Stomach (tissue), 19 donors: ENCODE data around the gene HAUS5. TPM values are rescaled to one million over a fixed set of nuclear protein-coding genes. Genes with fewer than 3 reads are reported as not detected.

Experiments used
- DNase-seq, 2 donors: peaks; one replicate each; pipeline versions ENCODE4 v3.0.0 to v3.0.0-alpha.2; 2013 to 2019
- H3K27ac ChIP-seq, 5 donors: fragments of 200-600 bp in 4 of 5; sonication (generic) in 4 of 5; one replicate each; pipeline ENCODE4 v1.5.1; 2013 to 2019; ENCODE audit warnings: mild to moderate bottlenecking in 1 of 5, moderate library complexity in 1 of 5
- H3K27me3 ChIP-seq, 3 donors: fragments of 200-600 bp; sonication (generic); one replicate each; pipeline ENCODE4 v1.5.1; 2017 to 2019; ENCODE audit warnings: mixed run types in 1 of 3
- H3K36me3 ChIP-seq, 4 donors: fragments of 200-600 bp; sonication (generic); 1 replicate in 3 of 4; 2 replicates in 1 of 4; pipeline ENCODE4 v1.5.1; 2016 to 2019
- H3K4me1 ChIP-seq, 4 donors: fragments of 200-600 bp; sonication (generic); one replicate each; pipeline ENCODE4 v1.5.1; 2016 to 2019
- H3K4me3 ChIP-seq, 4 donors: fragments of 200-600 bp; sonication (generic) in 3 of 4; one replicate each; pipeline ENCODE4 v1.5.1; 2016 to 2019; ENCODE audit warnings: mild to moderate bottlenecking in 1 of 4
- H3K9me3 ChIP-seq, 4 donors: fragments of 200-600 bp; sonication (generic); one replicate each; pipeline ENCODE4 v1.5.1; 2016 to 2019
- CTCF ChIP-seq, 7 experiments: fragments of 450-650 bp in 4 of 7; fragments of 200-600 bp in 3 of 7; sonication (generic) in 3 of 7; IDR thresholded peaks; one replicate each; pipeline ENCODE4 v1.5.1; 2016 to 2019; ENCODE audit warnings: antibody characterized with exemption in 7 of 7, control low read depth in 2 of 7, mild to moderate bottlenecking in 1 of 7
- EP300 ChIP-seq: sonication (generic); formaldehyde crosslinking; IDR thresholded peaks from one replicate; pipeline ENCODE4 v1.6.1; 2017; ENCODE audit warnings: antibody characterized with exemption
- POLR2A ChIP-seq, 4 donors: fragments of 450-650 bp; IDR thresholded peaks; one replicate each; pipeline ENCODE4 v1.6.1; 2016; ENCODE audit warnings: antibody characterized with exemption in 4 of 4, control low read depth in 2 of 4, mild to moderate bottlenecking in 1 of 4, moderate library complexity in 1 of 4
- POLR2AphosphoS5 ChIP-seq, 3 donors: sonication (generic); formaldehyde crosslinking; IDR thresholded peaks; one replicate each; pipeline ENCODE4 v1.6.1; 2016; ENCODE audit warnings: antibody characterized with exemption in 3 of 3
- WGBS, 5 donors: extraction: QIAGEN DNeasy Blood & Tissue Kit in 3 of 5; methylation state at CpG; one replicate each; pipeline versions ENCODE4 v1.1.5 to v1.1.7; 2013 to 2018; 5-methylcytosine and 5-hydroxymethylcytosine counted together
- intact Hi-C: fragments of 100-400 bp; cut with DNase I; formaldehyde crosslinking; loops from one replicate; pipeline ENCODE4 v1.15.1; 2023; ENCODE audit warnings: low total_unique reads
- long read RNA-seq, 10 donors: transcript quantifications; one replicate each; lab custom pipeline, GENCODE V29; 2026
- polyA plus RNA-seq, 3 donors: library from polyadenylated mRNA; stranded (reverse); fragments of 200-250 nt; gene quantifications; one replicate each; pipeline ENCODE4 v1.2.3, GENCODE V29; 2013
- total RNA-seq, 5 donors: library from RNA; depleted of rRNA; stranded (reverse); fragments of >200 nt; gene quantifications; one replicate each; pipeline versions ENCODE4 v1.1.0 to v1.2.3, GENCODE V29; 2014 to 2016
- donor health status: healthy with polysubstance abuse.
- donor health status: Bipolar disorder and iron deficiency.
- donor health status: healthy.

Gene HAUS5, protein sequence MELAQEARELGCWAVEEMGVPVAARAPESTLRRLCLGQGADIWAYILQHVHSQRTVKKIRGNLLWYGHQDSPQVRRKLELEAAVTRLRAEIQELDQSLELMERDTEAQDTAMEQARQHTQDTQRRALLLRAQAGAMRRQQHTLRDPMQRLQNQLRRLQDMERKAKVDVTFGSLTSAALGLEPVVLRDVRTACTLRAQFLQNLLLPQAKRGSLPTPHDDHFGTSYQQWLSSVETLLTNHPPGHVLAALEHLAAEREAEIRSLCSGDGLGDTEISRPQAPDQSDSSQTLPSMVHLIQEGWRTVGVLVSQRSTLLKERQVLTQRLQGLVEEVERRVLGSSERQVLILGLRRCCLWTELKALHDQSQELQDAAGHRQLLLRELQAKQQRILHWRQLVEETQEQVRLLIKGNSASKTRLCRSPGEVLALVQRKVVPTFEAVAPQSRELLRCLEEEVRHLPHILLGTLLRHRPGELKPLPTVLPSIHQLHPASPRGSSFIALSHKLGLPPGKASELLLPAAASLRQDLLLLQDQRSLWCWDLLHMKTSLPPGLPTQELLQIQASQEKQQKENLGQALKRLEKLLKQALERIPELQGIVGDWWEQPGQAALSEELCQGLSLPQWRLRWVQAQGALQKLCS
- total RNA-seq = 10 to 100 TPM in 1 of 5 donors, 1 to 10 TPM in 4; 4.1 to 23.2 (median 4.9) TPM
- 10 to 100 TPM in 1 of 3 donors, 1 to 10 TPM in 2; 4.4 to 17.0 (median 5.6) TPM for polyA plus RNA-seq
- long read RNA-seq, donor 1, partial matches to known transcripts = 0 of 2 reads
- long read RNA-seq, donor 1, other reads (novel, unspliced or antisense) = 0 of 2 reads
- long read RNA-seq, donor 2 = 0 reads
- long read RNA-seq, donor 3, partial matches to known transcripts = 0 of 3 reads
- long read RNA-seq, donor 3, other reads (novel, unspliced or antisense) = 0 of 3 reads
- long read RNA-seq, donor 4 = 0 reads
- long read RNA-seq, donor 5, full-length matches to known transcripts = 4 of 4 reads
- long read RNA-seq, donor 5, partial matches to known transcripts = 0 of 4 reads
- long read RNA-seq, donor 5, other reads (novel, unspliced or antisense) = 0 of 4 reads
- long read RNA-seq, donor 6, full-length matches to known transcripts = 9 of 15 reads
- long read RNA-seq, donor 6, partial matches to known transcripts = 6 of 15 reads
- long read RNA-seq, donor 6, other reads (novel, unspliced or antisense) = 0 of 15 reads
- long read RNA-seq, donor 7, full-length matches to known transcripts = 2 of 2 reads
- long read RNA-seq, donor 7, partial matches to known transcripts = 0 of 2 reads
- long read RNA-seq, donor 7, other reads (novel, unspliced or antisense) = 0 of 2 reads
- long read RNA-seq, donor 8, full-length matches to known transcripts = 3 of 3 reads
- long read RNA-seq, donor 8, partial matches to known transcripts = 0 of 3 reads
- long read RNA-seq, donor 8, other reads (novel, unspliced or antisense) = 0 of 3 reads
- long read RNA-seq, donor 9 = 0 reads
- long read RNA-seq, donor 10, full-length matches to known transcripts = 3 of 3 reads
- long read RNA-seq, donor 10, partial matches to known transcripts = 0 of 3 reads
- long read RNA-seq, donor 10, other reads (novel, unspliced or antisense) = 0 of 3 reads

DNA sequence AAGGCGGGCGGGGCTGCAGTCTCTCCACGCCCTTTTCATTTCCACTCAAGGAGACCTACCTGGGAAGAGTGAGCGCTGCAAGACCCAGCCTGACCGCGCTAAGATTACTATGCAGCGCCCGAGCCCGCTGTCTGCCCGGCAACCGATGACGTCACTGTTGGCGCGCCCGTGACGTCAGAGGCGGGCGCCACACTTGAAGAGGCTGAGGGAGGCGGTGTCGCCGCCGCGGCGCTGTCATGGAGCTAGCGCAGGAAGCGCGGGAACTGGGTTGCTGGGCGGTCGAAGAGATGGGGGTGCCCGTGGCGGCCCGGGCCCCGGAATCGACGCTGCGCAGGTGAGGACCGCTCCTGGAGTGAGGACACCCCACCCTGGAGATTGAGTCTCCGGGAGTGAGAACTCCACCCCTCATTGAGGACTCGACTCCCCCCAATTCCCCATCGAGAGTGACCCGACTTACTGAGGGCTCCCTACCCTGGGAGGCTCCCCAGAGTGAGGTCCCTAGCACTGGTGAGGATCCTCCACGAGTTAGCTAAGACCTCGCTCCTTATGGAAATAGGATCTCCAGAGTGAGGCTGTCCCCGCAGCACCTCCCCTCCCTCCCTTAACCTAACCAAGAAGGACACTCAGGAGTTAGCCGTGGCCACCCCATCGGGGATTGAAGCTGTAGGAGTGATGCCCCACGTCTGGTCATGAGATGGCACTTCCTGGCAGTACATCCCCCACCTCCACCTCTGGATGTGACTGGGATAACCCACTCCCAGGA is at the start of gene HAUS5:
HAUS5 (plus strand) TSS at position 177 of the 763 bp plus-strand sequence; CDS start at position 237, 60 bp downstream.
- no peak for TF ChIP-seq POLR2A (IDR thresholded peaks at IDR 0.05)
- TF ChIP-seq POLR2AphosphoS5 (IDR thresholded peaks at IDR 0.05) = peak; percentile 81 to 93 (median 90)
- peak in 2 of 7 experiments; percentile 10 to 31 for TF ChIP-seq CTCF (IDR thresholded peaks at IDR 0.05)
- intact Hi-C loops = no loop called here
- WGBS, 5 donors = 0 to 1% (median 0%) methylated on average over 13 to 47 of the region's 47 CpGs
- Histone ChIP-seq H3K27ac (peak within 1 kb of the TSS in 4 of 5 donors; percentile 74 to 84 (median 78)), H3K36me3 (peaks cover 3 to 31% (median 28%) of the 10 kb centered on the region in 4 donors), H3K27me3 (no peaks in the 10 kb centered on the region), H3K4me1 (peaks cover 10 to 18% (median 15%) of the 10 kb centered on the region in 4 donors), H3K4me3 (peak within 1 kb of the TSS; percentile 65 to 84 (median 70)), H3K9me3 (peaks cover 0 to 9% (median 2%) of the 10 kb centered on the region in 4 donors)
- DNase-seq = peak; percentile 98 to 99

DNA sequence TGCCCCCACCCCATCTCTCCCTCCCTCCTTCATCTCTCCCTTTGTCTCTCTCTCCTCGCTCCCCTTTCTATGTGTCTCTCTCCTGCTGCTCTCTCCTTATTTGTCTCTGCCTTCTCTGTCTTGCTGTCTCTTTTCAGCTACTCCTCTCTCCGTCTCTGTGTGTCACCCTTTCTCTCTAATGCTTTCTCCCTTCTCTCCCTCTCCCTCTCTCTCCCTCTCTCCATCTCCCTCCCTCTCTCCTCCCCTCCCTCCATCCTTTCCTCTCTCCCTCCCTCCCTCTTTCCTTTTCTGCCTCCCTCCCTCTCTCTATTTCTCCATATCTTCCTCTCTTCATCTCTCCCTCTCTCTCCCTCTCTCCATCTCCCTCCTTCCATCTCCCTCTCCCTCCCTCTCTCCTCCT is 49.8 kb upstream of the HAUS5 start:
- Histone ChIP-seq H3K4me1 (peaks cover 6 to 12% (median 8%) of the 10 kb centered on the region in 4 donors), H3K27ac (peak overlapping the region in 2 of 5 donors; percentile 4 to 64), H3K36me3 (no peaks in the 10 kb centered on the region), H3K27me3 (peaks cover 12 to 73% (median 42%) of the 10 kb centered on the region in 3 donors), H3K4me3 (peak overlapping the region in 2 of 4 donors; percentile 11 to 14), H3K9me3 (no peaks in the 10 kb centered on the region)
- 56 to 67% (median 59%) methylated on average over 2 of the region's 2 CpGs for WGBS, 5 donors
- TF ChIP-seq CTCF (IDR thresholded peaks at IDR 0.05) (no peak), EP300 (no peak), POLR2AphosphoS5 (IDR thresholded peaks at IDR 0.05) (no peak)
- intact Hi-C loops = no loop called here
- DNase-seq = no peak

DNA sequence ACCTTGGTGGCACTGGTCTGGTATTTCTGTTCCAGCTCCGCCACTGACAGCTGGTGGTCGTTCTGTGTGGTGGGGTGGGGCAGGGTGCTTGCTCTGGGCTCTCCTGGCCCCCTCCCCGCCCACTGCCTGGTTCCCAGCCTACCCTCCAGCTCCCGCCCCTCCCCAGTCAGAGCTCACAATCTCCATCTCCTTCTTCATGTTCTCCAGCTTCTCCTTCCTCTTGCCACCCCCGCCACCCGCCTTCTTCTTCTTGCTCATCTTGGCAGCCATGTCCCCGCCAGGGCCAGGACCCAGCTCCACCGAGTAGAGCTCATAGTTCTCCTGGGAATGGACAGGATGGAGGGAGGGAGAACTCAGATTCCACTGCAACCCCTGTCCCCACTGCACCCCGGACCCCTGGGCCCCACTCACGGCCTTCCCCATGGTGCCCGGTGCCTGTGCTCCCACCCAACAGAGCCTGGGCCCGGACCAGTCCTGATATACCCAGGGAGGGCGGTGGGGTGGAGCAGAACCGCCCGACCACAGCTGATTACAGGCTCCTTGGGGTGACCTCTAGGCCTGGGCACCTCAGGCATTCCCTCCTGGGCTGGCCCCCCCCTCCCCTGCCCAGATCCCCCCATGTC is 49.2 kb upstream of the HAUS5 start, which contains the start of gene ATP4A:
ATP4A (minus strand) TSS at position 452 of the 623 bp plus-strand sequence; CDS start at position 423, 29 bp downstream.
- peak in 1 of 2 donors; percentile 1 for DNase-seq
- intact Hi-C loops = no loop called here
- Histone ChIP-seq H3K27me3 (peaks cover 8 to 68% (median 37%) of the 10 kb centered on the region in 3 donors), H3K4me1 (peaks cover under 1 to 6% (median 3%) of the 10 kb centered on the region in 4 donors), H3K36me3 (no peaks in the 10 kb centered on the region), H3K27ac (peak within 1 kb of the TSS in 2 of 5 donors; percentile 4 to 64), H3K9me3 (no peaks in the 10 kb centered on the region), H3K4me3 (peak within 1 kb of the TSS in 2 of 4 donors; percentile 14 to 20)
- no peak for TF ChIP-seq CTCF (IDR thresholded peaks at IDR 0.05)
- TF ChIP-seq EP300 = no peak
- TF ChIP-seq POLR2A (IDR thresholded peaks at IDR 0.05) = no peak
- WGBS, 5 donors = 57 to 71% (median 64%) methylated on average over 13 to 15 of the region's 15 CpGs
